DMS153 (cell line): ENCODE data around the gene CADPS2.
"Not testable (repeated sequence)": the region's sequence is repeated elsewhere in the genome, so short reads cannot be mapped to it uniquely, and the experiment has no call there.

Experiments
- DNase-seq: peaks from one replicate; lab custom pipeline; 2025; lab: John Stamatoyannopoulos, UW

Gene CADPS2

DNA sequence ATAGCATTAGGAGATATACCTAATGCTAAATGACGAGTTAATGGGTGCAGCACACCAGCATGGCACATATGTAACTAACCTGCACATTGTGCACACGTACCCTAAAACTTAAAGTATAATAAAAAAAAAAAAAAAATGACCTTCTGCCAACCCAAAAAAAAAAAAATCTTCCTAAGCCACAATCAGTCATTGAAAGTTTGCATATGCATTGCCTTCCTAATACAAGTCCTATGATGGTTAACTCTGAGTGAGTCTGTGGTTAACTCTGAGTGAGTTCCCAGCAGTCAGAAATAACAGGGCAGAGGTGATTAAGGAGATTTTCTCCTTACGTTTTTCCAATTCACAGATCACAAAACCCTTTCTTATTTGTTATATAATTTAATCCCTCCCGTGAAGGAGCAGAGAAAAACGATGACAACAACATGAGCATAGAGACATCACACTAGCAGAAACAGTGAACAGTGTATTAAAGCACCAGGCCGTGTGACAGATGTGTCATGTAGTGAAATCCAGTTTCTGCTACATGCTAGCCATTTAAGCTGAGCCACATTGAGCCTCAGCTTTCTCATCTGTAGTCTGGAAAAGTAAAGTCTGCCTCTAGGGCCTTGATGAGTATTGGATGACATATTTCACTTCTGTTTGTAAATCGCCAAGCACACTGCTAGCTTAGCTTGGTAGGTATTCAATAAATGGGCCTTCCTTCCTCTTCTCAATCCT lies 176.2 kb downstream of the CADPS2 start:
- no peak for DNase-seq

DNA sequence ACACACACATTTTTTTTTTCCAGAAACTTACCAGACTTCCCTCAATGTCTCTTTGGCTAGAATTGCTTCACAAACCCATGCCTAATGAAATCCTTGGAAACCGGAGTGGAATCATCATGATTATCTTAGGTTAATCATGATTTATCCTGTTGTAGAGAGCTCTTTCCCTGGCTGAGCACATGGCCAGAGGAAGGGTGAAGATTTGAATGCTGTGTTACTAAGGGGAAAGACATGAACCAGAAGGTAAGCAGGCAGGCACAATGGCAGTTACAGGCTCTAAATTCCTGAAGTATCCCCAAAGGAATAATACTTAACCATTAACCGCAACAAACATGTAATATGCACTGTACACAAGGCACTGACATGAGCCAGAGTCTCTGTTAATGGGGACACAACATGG lies 179.4 kb downstream of the CADPS2 start:
- DNase-seq: no peak

DNA sequence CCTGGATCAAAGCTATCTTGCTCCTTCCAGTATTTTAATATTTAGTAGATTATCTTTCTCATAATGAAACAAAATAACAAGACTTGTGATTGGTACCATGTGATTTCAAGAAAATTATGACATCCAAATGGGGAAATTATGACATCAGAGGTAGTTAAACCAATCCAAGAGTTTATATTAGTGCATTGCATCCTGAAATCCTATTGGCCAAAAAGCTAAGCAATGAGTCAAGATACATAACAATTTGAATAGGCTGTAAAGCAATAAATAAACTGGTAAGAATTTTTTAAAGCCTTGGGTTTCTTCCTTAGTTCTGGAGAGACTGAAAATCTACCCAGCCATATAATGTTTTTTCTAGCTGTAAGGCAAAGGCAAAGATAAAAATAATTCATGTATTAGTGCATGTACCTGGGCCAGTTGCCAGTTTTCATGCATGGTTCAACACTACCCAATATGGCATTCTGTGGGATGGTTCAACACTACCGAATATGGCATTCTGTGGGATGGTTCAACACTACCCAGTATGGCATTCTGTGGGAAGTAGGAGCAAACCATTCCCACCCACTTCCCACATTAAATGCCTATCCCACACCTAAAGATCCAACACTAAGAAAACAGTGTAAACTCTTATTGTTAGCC lies 183.3 kb downstream of the CADPS2 start, which contains the start of gene RNF148:
Gene RNF148 (minus strand): TSS at position 51 of the 639 bp plus-strand sequence. CDS start 172 bp downstream, outside the sequence.
- no peak for DNase-seq

DNA sequence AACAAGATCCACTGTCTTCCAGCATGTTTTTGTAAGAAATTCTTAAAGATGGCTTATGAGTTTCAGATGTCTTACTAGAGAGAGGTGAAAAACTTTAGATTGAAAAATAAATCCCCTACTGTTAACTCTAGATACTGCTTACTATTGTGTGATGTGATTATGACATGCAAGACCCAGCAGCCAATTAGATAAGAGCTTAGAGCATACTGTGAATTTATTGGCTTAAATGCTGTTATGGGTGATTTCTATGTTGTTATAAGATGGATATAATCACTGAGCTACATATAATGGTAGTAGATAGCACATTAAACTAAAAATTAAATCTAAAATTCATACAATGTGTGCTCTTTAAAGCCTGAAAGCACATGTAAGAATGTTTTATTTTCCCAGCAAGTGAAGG lies 187.2 kb downstream of the CADPS2 start, which contains the start of gene RNF133:
Gene RNF133 (minus strand): TSS at position 101 of the 400 bp plus-strand sequence. CDS start 199 bp downstream, outside the sequence.
- no peak for DNase-seq

DNA sequence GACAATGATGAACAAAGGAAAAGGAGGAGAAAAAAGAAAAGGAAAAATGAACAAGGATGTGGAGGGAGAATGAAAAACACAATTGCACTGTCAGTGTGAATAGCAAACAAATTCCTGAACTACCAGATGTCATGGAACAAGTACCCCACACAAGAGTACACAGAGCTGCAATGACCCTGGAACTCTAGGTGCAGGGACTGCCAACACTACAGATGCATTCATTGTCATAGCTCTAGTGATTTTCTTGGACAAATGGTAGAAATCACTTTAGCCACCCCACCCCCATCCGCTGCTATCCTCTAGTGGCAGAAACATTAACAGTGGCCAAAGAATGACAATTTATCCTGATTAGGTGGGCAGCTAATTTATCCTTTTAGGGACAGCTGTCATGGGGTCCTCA lies 190.4 kb downstream of the CADPS2 start:
- no peak for DNase-seq

DNA sequence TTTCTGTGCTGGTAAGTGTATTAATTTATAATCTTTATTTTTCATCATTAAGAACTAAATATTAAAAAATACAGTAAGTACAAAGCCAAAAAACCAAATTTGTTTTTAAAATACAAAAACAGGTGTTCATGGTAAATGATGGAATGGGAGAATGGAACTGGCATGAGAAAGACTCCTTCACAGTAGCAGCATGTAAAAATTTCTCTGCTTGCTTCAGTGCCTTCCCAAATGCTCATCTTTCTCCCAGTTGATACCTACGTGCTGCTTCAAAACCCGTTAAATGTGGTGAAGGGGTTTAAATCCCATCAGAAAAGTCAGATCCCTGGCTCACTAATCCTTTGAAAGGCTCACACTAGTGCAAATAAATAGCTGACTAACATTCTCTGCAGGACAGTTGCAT lies 191.6 kb downstream of the CADPS2 start:
- DNase-seq: no peak

DNA sequence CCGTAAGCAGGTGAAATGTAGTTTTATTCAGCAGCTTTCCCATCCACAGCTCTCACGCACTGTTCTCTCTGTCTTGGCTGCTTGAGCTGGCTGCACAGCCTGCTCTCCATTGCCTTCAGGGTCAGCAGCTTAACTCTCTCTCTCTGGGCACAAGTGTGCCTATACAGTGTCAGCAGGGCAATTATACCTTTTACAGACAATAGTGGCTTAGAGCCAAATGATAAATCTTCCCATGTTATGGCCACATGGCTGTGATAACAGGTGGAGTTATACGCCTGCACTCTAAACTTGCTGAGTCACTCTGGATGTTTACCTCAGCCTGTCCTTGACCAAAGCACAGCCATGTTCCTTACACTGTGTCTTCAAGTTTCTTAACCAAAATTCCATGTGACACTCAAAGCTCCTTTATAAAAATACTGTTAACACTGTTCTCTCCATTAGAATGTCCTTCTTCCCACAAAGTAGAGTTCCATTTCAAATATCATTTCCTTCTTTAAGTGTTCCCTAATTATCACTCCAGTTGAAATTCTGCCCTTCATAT lies 193.4 kb downstream of the CADPS2 start:
- DNase-seq: no peak

DNA sequence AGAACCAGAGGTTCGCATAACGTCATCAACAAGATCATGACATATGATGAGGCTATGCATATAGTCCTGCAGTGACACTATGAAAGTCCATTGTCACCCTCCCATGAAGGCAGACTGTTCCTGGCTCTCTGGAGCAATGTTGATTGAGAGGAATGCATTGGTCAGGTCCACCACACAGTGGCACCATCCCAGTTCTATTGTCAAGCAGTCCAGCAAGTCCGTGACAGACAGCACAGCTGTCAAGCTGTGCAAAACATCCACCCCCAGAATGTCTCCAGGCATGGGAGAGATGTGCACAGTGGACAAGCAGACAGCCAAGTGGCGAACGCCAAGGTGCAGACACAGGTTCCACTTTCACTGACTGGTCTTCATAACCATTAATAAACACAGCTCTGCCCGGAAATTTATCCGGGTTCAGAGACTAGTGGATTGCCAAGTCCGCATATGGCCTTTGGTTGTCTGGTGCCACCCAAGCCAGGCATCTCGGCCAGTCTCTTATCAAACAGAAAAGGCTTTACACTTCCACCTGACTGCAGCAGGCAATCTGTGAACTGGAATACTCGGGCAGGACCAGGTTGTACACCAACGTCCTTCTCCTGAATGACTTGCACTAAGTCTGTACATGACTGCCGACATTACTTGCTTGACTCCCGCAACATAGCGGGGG lies 194.6 kb downstream of the CADPS2 start:
- DNase-seq: no peak

DNA sequence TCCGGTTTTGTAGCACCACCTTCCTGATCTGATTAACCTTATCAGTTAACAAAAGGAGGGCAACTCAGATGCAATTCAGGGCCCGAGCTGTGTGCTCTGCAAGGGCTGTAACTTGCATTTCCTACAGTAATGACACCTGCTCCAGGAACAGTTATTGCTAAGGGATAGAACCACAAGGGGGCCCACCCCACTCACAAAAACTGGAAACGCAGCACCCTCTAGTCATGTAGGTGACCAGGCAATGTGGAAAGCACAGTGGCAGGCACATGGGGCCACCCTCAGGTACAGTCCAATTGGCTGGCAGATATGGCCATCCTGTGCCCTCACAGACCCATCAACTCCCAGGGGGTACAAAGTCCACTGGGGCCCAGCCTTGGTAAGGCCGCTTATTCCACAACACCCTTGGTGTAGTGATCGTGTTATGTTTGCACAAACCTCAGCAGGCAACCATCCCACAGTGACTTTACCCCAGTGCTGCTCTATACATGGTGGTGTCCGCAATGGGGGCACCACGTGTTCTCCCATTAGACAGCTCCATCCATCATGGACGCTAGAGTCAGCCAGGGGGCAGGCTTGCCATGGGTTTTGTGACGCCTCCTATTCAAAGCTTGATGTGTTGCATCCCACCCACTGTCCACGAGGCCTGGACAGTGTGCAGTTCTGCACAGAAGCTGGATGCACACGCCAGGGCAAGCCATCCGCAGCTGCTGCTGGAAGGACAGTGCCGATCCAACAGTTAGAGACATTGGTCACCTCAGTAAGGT lies 196.7 kb downstream of the CADPS2 start:
- no peak for DNase-seq

DNA sequence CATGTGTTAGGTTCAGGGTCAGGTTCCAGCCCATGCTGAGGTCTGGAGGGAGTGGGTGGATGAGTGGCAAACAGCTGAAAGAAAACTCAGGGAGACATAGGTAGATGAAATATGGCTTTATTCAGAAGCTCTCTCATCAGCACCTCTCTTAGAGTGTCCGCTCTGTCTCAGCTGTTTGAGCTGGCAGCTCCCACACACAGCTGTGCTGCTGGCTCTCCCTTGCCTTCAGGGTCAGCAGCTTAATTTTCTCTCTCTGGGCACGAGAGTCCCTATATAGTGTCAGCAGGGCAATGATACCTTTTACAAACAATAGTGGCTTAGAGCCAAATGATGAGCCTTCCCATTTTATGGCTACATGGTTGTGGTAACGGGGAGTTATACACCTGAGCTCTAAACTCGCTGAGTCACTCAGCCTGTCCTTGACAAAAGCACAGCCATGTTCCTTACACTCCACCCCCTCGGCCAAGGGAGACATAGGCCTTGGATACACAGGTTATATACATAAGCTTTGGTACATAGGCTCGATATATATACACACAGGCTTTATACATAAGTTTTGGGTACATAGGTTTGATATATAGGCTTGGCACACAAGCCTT lies 197.8 kb downstream of the CADPS2 start:
- no peak for DNase-seq

DNA sequence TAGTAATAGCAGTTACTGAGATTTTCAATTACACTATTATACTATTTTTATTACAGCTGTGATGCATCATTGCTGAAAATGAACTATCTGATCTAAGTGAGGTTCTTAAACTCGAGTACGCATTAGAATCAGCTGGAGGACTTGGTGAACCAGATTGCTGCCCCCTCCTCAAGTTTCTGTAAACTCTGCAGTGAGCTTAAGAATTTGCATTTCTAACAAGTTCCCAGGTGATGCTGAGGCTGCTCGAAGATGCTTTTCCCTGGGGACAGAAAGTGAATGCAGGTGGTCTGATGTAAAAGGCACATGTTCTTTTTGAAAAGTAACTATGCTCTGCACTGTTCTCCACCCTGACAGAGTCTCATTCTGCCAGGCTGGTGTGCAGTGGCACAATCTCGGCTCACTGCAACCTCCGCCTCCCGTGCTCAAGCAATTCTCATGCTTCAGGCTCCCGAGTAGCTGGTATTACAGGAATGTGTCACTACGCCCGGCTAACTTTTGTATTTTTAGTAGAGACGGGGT lies 199.8 kb downstream of the CADPS2 start:
- no peak for DNase-seq

DNA sequence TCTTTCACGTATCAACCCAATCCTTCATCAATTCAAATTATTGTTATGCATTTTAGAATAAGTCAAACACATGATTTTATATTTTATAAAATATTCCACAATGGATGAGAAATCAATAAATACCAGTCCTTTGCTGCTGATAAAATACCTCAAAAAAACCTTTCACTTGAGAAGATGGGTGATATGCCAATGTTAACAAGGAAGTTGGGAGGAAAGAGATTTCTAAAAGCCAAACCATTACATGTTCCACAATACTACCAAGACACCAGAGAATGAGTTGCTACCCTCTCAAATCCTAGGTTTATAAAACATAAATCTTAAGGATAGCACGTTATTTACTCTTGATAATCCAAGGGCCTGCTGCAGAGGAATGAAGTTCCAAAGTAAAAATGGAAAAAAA lies 201.8 kb downstream of the CADPS2 start:
- no peak for DNase-seq

DNA sequence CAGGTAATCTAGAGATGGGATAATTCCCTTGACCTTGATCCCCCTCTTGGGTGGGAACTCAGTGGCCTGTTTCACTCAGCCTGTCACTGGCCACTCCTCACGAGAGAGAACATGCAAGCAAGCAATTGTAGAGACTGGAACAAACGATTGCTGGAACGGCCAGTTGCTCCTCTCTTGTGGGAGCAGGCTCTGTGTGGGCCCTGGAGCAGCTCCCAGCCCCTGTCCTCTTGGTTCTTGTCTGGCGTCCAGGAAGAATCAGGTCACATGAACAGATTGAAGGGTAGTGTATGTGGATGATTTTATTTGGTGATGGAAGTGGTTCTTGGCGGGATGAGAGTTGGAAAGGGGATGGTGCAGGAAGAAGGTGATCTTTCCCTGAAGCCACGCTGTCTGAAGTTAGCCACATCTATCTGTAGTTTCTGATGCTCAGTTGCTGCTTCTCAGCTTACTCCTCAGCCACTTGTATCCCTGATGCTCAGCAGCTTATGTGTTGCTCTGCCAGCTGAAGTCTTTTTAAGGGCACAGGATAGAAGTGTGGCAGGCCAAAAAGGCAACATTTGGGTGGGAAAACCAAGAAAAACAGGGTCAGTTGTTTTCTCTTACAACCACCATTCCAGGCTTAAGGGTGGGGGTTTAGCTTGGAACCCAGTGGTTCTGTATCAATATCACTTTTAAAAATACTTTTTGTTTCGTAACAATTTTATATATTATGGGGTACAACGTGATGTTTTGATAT lies 203.3 kb downstream of the CADPS2 start:
- DNase-seq: no peak

DNA sequence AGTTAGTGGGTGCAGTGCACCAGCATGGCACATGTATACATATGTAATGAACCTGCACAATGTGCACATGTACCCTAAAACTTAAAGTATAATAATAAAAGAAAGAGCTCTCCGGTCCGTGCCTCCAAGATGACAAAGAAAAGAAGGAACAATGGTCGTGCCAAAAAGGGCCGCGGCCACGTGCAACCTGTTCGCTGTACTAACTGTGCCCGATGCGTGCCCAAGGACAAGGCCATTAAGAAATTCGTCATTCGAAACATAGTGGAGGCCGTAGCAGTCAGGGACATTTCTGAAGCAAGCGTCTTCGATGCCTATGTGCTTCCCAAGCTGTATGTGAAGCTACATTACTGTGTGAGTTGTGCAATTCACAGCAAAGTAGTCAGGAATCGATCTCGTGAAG lies 205.1 kb downstream of the CADPS2 start:
- not testable (repeated sequence) for DNase-seq

DNA sequence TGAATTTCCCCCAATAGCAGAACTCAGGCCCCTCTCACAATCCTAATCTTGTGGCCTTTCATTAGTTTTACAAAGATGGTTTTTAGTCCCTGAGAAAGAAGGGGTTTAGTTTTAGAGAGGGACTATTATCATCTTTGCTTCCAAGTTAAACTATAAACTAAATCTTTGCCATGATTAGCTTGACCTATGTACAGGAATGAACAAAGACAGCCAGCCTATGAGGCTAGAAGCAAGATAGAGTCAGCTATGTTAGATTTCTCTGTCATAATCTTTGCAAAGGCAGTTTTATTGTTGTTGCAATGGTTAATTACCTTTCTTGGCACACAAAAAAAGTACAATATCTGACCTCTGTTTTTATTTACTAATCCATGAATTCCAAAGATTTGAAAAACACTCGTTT lies 206.4 kb downstream of the CADPS2 start:
- no peak for DNase-seq

DNA sequence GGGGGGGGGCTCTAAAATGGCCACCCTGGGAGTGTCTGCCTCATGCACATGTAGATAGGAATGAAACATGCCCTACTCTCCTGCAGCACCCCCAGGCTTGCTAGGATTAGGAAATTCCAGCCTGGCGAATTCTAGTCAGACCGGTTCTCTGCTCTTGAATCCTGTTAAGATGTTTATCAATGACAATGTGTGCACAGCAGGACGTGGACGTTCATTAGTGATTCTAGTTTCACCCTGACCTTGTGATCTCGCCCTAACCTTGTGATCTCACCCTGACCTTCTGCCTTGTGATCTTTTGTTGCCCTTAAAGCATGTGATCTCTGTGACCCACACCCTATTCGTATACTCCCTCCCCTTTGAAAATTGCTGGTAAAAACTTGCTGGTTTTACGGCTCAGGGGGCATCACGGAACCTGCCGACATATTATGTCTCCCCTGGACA lies 207.0 kb downstream of the CADPS2 start:
- DNase-seq: peak; percentile 79

DNA sequence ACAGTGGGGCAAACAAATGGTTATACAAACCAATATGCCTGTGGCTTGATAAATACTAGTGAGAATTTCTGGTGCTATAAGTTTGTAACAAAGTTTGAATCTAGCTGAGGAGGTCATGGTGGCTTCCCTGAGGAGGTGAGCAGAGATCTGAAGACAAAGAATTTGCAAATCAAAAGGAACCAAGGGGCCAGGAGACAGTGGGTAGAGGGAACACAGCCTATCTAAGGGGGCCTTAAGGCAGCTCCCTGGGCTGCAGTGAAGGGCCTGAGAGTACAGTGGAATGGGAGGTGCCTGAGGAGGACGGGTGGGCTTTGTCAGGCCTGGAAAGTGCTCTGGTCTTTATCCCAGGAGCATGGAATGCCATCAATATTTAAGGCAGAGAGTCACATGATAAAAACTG lies 209.1 kb downstream of the CADPS2 start:
- no peak for DNase-seq

DNA sequence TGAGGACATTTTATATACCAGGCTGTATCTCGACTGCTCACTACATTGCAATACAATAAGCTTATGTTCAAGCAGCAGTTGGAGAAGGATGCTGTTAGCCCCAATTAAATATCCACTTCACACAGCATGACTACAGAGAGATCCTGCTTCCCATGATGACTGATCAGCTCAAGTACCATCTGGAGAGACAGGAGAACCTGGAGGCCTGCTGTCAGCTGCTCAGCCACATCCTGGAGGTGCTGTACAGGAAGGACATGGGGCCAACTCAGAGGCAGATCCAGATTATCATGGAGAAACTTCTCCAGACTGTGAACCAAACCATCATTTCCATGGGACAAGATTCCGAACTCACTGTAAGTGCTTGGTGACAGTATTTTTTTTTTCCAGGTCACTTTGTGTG lies 209.8 kb downstream of the CADPS2 start:
- peak; percentile 85 for DNase-seq

DNA sequence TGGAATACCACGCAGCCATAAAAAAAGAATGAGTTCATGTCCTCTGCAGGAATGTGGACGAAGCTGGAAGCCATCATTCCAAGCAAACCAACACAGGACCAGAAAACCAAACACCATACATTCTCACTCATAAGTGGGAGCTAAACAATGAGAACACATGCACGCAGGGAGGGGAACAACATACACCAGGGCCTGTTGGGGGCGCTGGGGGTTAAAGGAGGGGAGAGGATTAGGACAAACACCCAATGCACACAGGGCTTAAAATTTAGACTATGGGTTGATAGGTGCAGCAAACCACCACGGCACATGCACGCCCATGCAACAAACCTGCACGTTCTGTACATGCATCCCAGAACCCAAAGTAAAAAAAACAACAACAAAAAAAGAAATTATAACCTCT lies 210.6 kb downstream of the CADPS2 start:
- DNase-seq: no peak

DNA sequence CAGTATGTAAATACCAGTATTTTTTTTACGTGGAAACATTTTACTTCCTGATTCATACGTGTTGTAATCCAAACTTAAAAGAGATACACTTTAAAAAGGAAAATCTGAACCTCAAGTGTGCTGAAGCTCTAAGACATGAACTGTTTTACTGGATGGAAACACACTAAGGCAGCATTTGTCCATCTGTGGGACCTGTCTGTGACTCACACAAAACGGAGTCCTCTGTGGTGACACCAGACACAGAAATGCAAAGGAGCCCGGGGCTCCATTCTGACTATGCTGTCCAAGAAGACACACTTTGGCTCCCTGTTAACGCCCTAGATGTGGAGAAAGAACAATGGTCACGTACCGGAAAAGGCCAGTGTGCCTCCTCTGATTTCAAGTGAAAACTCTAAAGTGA lies 211.2 kb downstream of the CADPS2 start:
- no peak for DNase-seq

DNA sequence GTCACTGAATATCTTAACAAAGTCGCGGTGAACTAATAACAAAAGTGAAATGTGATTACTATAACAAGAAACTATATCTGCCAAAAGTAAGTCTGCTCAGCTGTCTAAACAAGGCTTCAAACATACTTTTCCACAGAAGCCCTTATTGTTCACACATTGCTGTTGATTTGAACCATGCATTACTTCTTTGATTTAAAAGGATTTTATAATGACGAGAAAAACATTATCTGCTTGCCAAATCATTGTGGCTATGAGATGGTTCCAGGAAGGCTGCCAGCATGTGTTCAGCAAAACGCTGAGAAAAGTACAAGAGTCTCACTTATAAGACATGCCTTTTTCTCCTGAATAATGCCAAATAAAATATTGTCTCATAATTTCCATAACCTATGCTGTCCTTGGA lies 211.8 kb downstream of the CADPS2 start:
- no peak for DNase-seq
